ENCODE measurements around the gene CEP350. TPM values are rescaled to one million over a fixed set of nuclear protein-coding genes. Genes with fewer than 3 reads are reported as not detected.
A peak's percentile ranks its signal among the peaks of the same experiment; 100 is the strongest.

The CEP350 gene
- total RNA-seq, 1 donor from 2014 or later = 71.5 TPM

- Histone ChIP-seq H3K4me1 (ENCODE audit: control insufficient read depth in 3 of 3, insufficient read depth in 3 of 3, low read length in 3 of 3) (peaks cover 20 to 32% (median 22%) of the 10 kb centered on the region in 3 donors), H3K36me3 (ENCODE audit: control insufficient read depth in 3 of 3, insufficient read depth in 3 of 3, low read length in 3 of 3) (no peaks in the 10 kb centered on the region), H3K4me3 (ENCODE audit: low read length in 3 of 3) (no peak overlapping the region), H3K9ac (ENCODE audit: low read depth in 1 of 3, low read length in 3 of 3) (no peak overlapping the region), H3K9me3 (ENCODE audit: control insufficient read depth in 3 of 3, low read length in 3 of 3) (no peaks in the 10 kb centered on the region), H3K27me3 (ENCODE audit: control insufficient read depth in 3 of 3, insufficient read depth in 3 of 3, low read length in 3 of 3) (no peaks in the 10 kb centered on the region), H3K27ac (ENCODE audit: low read depth, low read length) (no peak overlapping the region)
Observed at GRCh38 chr1:180152588-180152987, 198.0 kb downstream of the CEP350 start.

DNA sequence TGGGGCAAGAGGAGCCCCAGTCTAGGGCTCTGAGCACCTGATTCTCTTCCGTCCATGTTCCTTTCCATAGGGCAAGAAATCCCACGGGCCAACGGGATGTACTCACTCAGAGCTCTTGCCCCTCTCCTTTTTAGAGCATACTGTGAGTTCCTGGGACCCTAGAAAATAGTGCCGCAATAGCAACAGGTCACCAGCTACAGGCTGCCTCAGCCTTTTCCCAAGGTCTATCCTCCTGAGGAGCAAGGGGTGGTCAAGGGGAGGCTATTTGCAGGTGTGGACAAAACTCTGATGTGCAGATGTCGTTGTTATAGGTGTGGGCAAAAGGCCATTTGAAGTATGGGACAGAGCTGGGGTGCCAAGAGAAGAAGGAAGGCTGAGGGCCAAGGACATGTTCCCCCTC, 198.4 kb downstream of the CEP350 start:
- no peaks in the 10 kb centered on the region for H3K27me3 ChIP-seq (ENCODE audit: control insufficient read depth in 3 of 3, insufficient read depth in 3 of 3, low read length in 3 of 3)
- peaks cover 22 to 37% (median 24%) of the 10 kb centered on the region in 3 donors for H3K4me1 ChIP-seq (ENCODE audit: control insufficient read depth in 3 of 3, insufficient read depth in 3 of 3, low read length in 3 of 3)
- H3K27ac ChIP-seq (ENCODE audit: low read depth, low read length) = no peak overlapping the region
- H3K9me3 ChIP-seq (ENCODE audit: control insufficient read depth in 3 of 3, low read length in 3 of 3) = no peaks in the 10 kb centered on the region
- no peak overlapping the region for H3K4me3 ChIP-seq (ENCODE audit: low read length in 3 of 3)
- H3K9ac ChIP-seq (ENCODE audit: low read depth in 1 of 3, low read length in 3 of 3) = no peak overlapping the region
- no peaks in the 10 kb centered on the region for H3K36me3 ChIP-seq (ENCODE audit: control insufficient read depth in 3 of 3, insufficient read depth in 3 of 3, low read length in 3 of 3)

- peak overlapping the region; percentile 90 to 99 (median 99) for H3K4me3 ChIP-seq (ENCODE audit: low read length in 3 of 3)
- H3K27ac ChIP-seq (ENCODE audit: low read depth, low read length) = peak overlapping the region; percentile 89
- H3K27me3 ChIP-seq (ENCODE audit: control insufficient read depth in 3 of 3, insufficient read depth in 3 of 3, low read length in 3 of 3) = no peaks in the 10 kb centered on the region
- peak overlapping the region; percentile 75 to 97 (median 96) for H3K9ac ChIP-seq (ENCODE audit: low read depth in 1 of 3, low read length in 3 of 3)
- H3K4me1 ChIP-seq (ENCODE audit: control insufficient read depth in 3 of 3, insufficient read depth in 3 of 3, low read length in 3 of 3) = peaks cover 22 to 45% (median 24%) of the 10 kb centered on the region in 3 donors
- no peaks in the 10 kb centered on the region for H3K9me3 ChIP-seq (ENCODE audit: control insufficient read depth in 3 of 3, low read length in 3 of 3)
- no peaks in the 10 kb centered on the region for H3K36me3 ChIP-seq (ENCODE audit: control insufficient read depth in 3 of 3, insufficient read depth in 3 of 3, low read length in 3 of 3)
Observed at GRCh38 chr1:180154003-180154324, 199.4 kb downstream of the CEP350 start.

DNA sequence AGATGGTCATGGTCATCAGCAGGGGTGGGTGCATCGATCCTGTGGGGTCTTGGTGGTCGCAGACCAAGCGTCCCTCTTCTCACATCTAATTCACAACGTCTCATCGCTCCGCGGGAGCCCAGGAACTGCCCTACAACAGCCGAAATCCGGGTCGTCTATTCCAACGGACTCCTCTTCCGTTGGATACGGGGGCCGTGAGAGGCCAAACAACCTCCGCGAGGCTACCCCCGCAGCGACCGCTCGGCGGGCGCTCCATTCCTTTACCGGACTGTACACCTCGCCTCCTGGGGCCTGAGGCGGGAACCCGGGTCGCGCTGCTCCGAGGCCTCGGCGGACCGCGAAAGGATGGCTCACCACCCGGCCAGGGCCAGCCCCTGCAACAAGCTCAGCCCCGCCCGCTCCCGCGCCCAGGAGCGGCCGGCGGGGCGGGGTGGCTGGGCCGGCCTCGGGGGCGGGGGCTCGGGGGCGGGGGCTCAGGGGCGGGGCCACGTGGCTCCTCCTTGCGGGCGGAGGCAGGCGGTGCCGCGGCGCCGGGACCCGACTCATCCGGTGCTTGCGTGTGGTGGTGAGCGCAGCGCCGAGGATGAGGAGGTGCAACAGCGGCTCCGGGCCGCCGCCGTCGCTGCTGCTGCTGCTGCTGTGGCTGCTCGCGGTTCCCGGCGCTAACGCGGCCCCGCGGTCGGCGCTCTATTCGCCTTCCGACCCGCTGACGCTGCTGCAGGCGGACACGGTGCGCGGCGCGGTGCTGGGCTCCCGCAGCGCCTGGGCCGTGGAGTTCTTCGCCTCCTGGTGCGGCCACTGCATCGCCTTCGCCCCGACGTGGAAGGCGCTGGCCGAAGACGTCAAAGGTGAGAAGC, 199.9 kb downstream of the CEP350 start, which contains the start of gene QSOX1:
TSS of gene QSOX1 (plus strand) at position 545 of the 857 bp plus-strand sequence. CDS start at position 584, 39 bp downstream.
- Histone ChIP-seq H3K9ac (ENCODE audit: low read depth in 1 of 3, low read length in 3 of 3) (peak within 1 kb of the TSS; percentile 76 to 97 (median 96)), H3K27ac (ENCODE audit: low read depth, low read length) (peak within 1 kb of the TSS; percentile 89), H3K36me3 (ENCODE audit: control insufficient read depth in 3 of 3, insufficient read depth in 3 of 3, low read length in 3 of 3) (no peaks in the 10 kb centered on the region), H3K9me3 (ENCODE audit: control insufficient read depth in 3 of 3, low read length in 3 of 3) (no peaks in the 10 kb centered on the region), H3K4me3 (ENCODE audit: low read length in 3 of 3) (peak within 1 kb of the TSS; percentile 90 to 99 (median 99)), H3K27me3 (ENCODE audit: control insufficient read depth in 3 of 3, insufficient read depth in 3 of 3, low read length in 3 of 3) (no peaks in the 10 kb centered on the region), H3K4me1 (ENCODE audit: control insufficient read depth in 3 of 3, insufficient read depth in 3 of 3, low read length in 3 of 3) (peaks cover 22 to 45% (median 24%) of the 10 kb centered on the region in 3 donors)

GRCh38 chr1:180155182-180155682, 200.6 kb downstream of the CEP350 start:
- H3K27ac ChIP-seq (ENCODE audit: low read depth, low read length) = peak overlapping the region; percentile 38
- no peaks in the 10 kb centered on the region for H3K27me3 ChIP-seq (ENCODE audit: control insufficient read depth in 3 of 3, insufficient read depth in 3 of 3, low read length in 3 of 3)
- H3K9me3 ChIP-seq (ENCODE audit: control insufficient read depth in 3 of 3, low read length in 3 of 3) = no peaks in the 10 kb centered on the region
- H3K4me1 ChIP-seq (ENCODE audit: control insufficient read depth in 3 of 3, insufficient read depth in 3 of 3, low read length in 3 of 3) = peaks cover 22 to 45% (median 24%) of the 10 kb centered on the region in 3 donors
- peak overlapping the region; percentile 76 to 86 (median 82) for H3K9ac ChIP-seq (ENCODE audit: low read depth in 1 of 3, low read length in 3 of 3)
- no peaks in the 10 kb centered on the region for H3K36me3 ChIP-seq (ENCODE audit: control insufficient read depth in 3 of 3, insufficient read depth in 3 of 3, low read length in 3 of 3)
- peak overlapping the region; percentile 87 to 99 (median 90) for H3K4me3 ChIP-seq (ENCODE audit: low read length in 3 of 3)

GRCh38 chr1:180156201-180156600, 201.6 kb downstream of the CEP350 start:
- H3K27ac ChIP-seq (ENCODE audit: low read depth, low read length) = no peak overlapping the region
- peaks cover 22 to 45% (median 24%) of the 10 kb centered on the region in 3 donors for H3K4me1 ChIP-seq (ENCODE audit: control insufficient read depth in 3 of 3, insufficient read depth in 3 of 3, low read length in 3 of 3)
- peak overlapping the region in 2 of 3 donors; percentile 11 to 18 for H3K9ac ChIP-seq (ENCODE audit: low read depth in 1 of 3, low read length in 3 of 3)
- H3K36me3 ChIP-seq (ENCODE audit: control insufficient read depth in 3 of 3, insufficient read depth in 3 of 3, low read length in 3 of 3) = no peaks in the 10 kb centered on the region
- H3K27me3 ChIP-seq (ENCODE audit: control insufficient read depth in 3 of 3, insufficient read depth in 3 of 3, low read length in 3 of 3) = no peaks in the 10 kb centered on the region
- no peaks in the 10 kb centered on the region for H3K9me3 ChIP-seq (ENCODE audit: control insufficient read depth in 3 of 3, low read length in 3 of 3)
- no peak overlapping the region for H3K4me3 ChIP-seq (ENCODE audit: low read length in 3 of 3)

- peaks cover 22 to 45% (median 24%) of the 10 kb centered on the region in 3 donors for H3K4me1 ChIP-seq (ENCODE audit: control insufficient read depth in 3 of 3, insufficient read depth in 3 of 3, low read length in 3 of 3)
- H3K9ac ChIP-seq (ENCODE audit: low read depth in 1 of 3, low read length in 3 of 3) = no peak overlapping the region
- no peak overlapping the region for H3K4me3 ChIP-seq (ENCODE audit: low read length in 3 of 3)
Observed at GRCh38 chr1:180156631-180157091, 202.1 kb downstream of the CEP350 start.

DNA sequence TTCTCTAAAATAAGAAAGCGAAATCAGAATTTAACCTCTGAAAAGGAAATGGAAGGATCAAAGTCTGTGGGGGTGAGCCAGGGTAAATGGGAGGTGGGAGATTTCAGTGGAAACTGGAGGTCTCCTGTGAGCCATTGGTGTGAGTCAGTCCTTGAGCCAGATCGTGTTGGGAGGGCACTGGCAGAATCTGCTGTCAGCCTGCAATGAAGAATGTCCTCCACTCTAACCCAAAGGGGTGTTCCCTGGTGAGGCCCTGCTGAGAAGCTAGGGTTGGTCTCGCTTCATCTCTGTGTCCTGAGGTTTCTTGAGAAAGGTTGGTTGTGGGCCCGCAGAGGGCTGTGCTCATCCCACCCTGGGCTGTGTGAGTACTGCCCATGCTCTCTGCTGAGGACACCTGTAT, 202.5 kb downstream of the CEP350 start:
- H3K9ac ChIP-seq (ENCODE audit: low read depth in 1 of 3, low read length in 3 of 3) = peak overlapping the region in 1 of 3 donors; percentile 5
- H3K27ac ChIP-seq (ENCODE audit: low read depth, low read length) = no peak overlapping the region
- no peaks in the 10 kb centered on the region for H3K27me3 ChIP-seq (ENCODE audit: control insufficient read depth in 3 of 3, insufficient read depth in 3 of 3, low read length in 3 of 3)
- no peaks in the 10 kb centered on the region for H3K9me3 ChIP-seq (ENCODE audit: control insufficient read depth in 3 of 3, low read length in 3 of 3)
- no peak overlapping the region for H3K4me3 ChIP-seq (ENCODE audit: low read length in 3 of 3)
- H3K36me3 ChIP-seq (ENCODE audit: control insufficient read depth in 3 of 3, insufficient read depth in 3 of 3, low read length in 3 of 3) = no peaks in the 10 kb centered on the region
- H3K4me1 ChIP-seq (ENCODE audit: control insufficient read depth in 3 of 3, insufficient read depth in 3 of 3, low read length in 3 of 3) = peaks cover 22 to 45% (median 24%) of the 10 kb centered on the region in 3 donors

More at GRCh38 chr1:180156631-180157091, 202.1 kb downstream of the CEP350 start:
- Histone ChIP-seq H3K9me3 (ENCODE audit: control insufficient read depth in 3 of 3, low read length in 3 of 3) (no peaks in the 10 kb centered on the region), H3K36me3 (ENCODE audit: control insufficient read depth in 3 of 3, insufficient read depth in 3 of 3, low read length in 3 of 3) (no peaks in the 10 kb centered on the region), H3K27ac (ENCODE audit: low read depth, low read length) (no peak overlapping the region), H3K27me3 (ENCODE audit: control insufficient read depth in 3 of 3, insufficient read depth in 3 of 3, low read length in 3 of 3) (no peaks in the 10 kb centered on the region)

- Histone ChIP-seq H3K4me1 (ENCODE audit: control insufficient read depth in 3 of 3, insufficient read depth in 3 of 3, low read length in 3 of 3) (peaks cover 22 to 45% (median 24%) of the 10 kb centered on the region in 3 donors), H3K9ac (ENCODE audit: low read depth in 1 of 3, low read length in 3 of 3) (peak overlapping the region in 1 of 3 donors; percentile 5), H3K27me3 (ENCODE audit: control insufficient read depth in 3 of 3, insufficient read depth in 3 of 3, low read length in 3 of 3) (no peaks in the 10 kb centered on the region), H3K4me3 (ENCODE audit: low read length in 3 of 3) (no peak overlapping the region), H3K9me3 (ENCODE audit: control insufficient read depth in 3 of 3, low read length in 3 of 3) (no peaks in the 10 kb centered on the region), H3K27ac (ENCODE audit: low read depth, low read length) (no peak overlapping the region), H3K36me3 (ENCODE audit: control insufficient read depth in 3 of 3, insufficient read depth in 3 of 3, low read length in 3 of 3) (no peaks in the 10 kb centered on the region)
Observed at GRCh38 chr1:180157576-180158057, 203.0 kb downstream of the CEP350 start.

Measured in skeletal muscle tissue (tissue), 4 donors.